Peyer's patch (tissue), 4 donors: ENCODE results near the gene CARD10.

Source experiments
- POLR2A ChIP-seq, 2 donors: fragments of 450-650 bp; IDR thresholded peaks; one replicate each; pipeline ENCODE4 v1.5.1; 2017; ENCODE audit warnings: antibody characterized with exemption in 2 of 2, mild to moderate bottlenecking in 2 of 2, moderate library complexity in 2 of 2
- TF ChIP-seq, protein P1 (sequence below), 6 experiments: fragments of 450-650 bp in 4 of 6; fragments of 200-600 bp in 2 of 6; sonication (generic) in 1 of 6; IDR thresholded peaks; one replicate each; pipeline ENCODE4 v1.5.1; 2017 to 2019; ENCODE audit warnings: antibody characterized with exemption in 6 of 6, mild to moderate bottlenecking in 3 of 6, moderate library complexity in 1 of 6

- TF ChIP-seq, protein P1, sequence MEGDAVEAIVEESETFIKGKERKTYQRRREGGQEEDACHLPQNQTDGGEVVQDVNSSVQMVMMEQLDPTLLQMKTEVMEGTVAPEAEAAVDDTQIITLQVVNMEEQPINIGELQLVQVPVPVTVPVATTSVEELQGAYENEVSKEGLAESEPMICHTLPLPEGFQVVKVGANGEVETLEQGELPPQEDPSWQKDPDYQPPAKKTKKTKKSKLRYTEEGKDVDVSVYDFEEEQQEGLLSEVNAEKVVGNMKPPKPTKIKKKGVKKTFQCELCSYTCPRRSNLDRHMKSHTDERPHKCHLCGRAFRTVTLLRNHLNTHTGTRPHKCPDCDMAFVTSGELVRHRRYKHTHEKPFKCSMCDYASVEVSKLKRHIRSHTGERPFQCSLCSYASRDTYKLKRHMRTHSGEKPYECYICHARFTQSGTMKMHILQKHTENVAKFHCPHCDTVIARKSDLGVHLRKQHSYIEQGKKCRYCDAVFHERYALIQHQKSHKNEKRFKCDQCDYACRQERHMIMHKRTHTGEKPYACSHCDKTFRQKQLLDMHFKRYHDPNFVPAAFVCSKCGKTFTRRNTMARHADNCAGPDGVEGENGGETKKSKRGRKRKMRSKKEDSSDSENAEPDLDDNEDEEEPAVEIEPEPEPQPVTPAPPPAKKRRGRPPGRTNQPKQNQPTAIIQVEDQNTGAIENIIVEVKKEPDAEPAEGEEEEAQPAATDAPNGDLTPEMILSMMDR (IDR thresholded peaks at IDR 0.05): no peak
- TF ChIP-seq POLR2A (IDR thresholded peaks at IDR 0.05): peak; percentile 40 to 60
Observed at GRCh38 chr22:37518509-37519267, 527 bp downstream of the CARD10 start.
